GM12864 (cell line): Measurements from ENCODE around the gene PRR22.
A peak's percentile ranks its signal among the peaks of the same experiment; 100 is the strongest.

ENCODE experiments used
- DNase-seq: peaks from one replicate; pipeline ENCODE4 v3.0.0-alpha.2; 2011; ENCODE audit warnings: low read depth
- H3K4me3 ChIP-seq: 2 replicates; pipeline ENCODE4 v1.5.1; 2011; ENCODE audit warnings: mild to moderate bottlenecking, low read depth, low read length, control low read depth
- CTCF ChIP-seq: IDR thresholded peaks from 2 replicates; pipeline ENCODE4 v1.5.1; 2011; ENCODE audit warnings: low read depth, mild to moderate bottlenecking, moderate library complexity, low read length, control low read depth, inconsistent platforms; ENCODE audit errors: missing control alignments

Gene PRR22

GRCh38 chr19:5790559-5791520 is 6.3 kb upstream of the PRR22 start, which contains the start of gene DUS3L:
TSS of gene DUS3L (minus strand) at chr19:5791163. CDS start at chr19:5791141, 22 bp downstream.
- peak; percentile 98 for DNase-seq
- TF ChIP-seq CTCF, result no peak
- H3K4me3 ChIP-seq, result peak within 1 kb of the TSS; percentile 85

GRCh38 chr19:5789886-5790558 is 5.5 kb upstream of the PRR22 start:
- no peak for DNase-seq
- H3K4me3 ChIP-seq, result peak overlapping the region; percentile 85
- no peak for TF ChIP-seq CTCF

- no peak overlapping the region for H3K4me3 ChIP-seq
- no peak for DNase-seq
- no peak for TF ChIP-seq CTCF
Measured at GRCh38 chr19:5789351-5789761, 4.8 kb upstream of the PRR22 start.

GRCh38 chr19:5788422-5788821 is 3.9 kb upstream of the PRR22 start:
- no peak for DNase-seq
- TF ChIP-seq CTCF, result no peak

GRCh38 chr19:5787409-5788182 is 3.0 kb upstream of the PRR22 start:
- DNase-seq, result no peak
- no peak overlapping the region for H3K4me3 ChIP-seq
- TF ChIP-seq CTCF, result no peak

More at GRCh38 chr19:5788422-5788821, 3.9 kb upstream of the PRR22 start:
- no peak overlapping the region for H3K4me3 ChIP-seq

GRCh38 chr19:5786593-5787408 is 2.3 kb upstream of the PRR22 start:
- no peak overlapping the region for H3K4me3 ChIP-seq
- DNase-seq, result no peak
- TF ChIP-seq CTCF, result no peak
